ENCODE results near the gene TOP3A.

DNA sequence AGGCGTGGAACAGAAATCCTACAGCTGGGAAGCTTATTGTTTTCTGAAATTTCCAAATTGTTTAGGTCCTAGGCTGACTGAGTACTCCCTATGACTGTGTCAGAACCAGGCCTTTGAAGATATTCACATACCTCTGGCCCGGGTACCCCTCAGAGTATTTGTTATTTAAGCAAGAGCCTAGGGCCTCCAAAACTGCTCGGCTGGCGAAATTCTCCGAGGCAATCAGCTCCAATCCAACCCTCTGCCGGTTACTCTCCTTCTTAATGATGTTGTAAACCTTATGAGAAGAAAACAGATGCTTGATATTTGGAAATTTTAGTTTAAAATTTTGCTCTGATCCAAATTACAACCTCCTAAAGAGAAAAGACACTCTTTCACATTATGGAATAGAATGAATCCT lies 38.7 kb upstream of the TOP3A start:
- no peak for TF ChIP-seq POLR2A (IDR thresholded peaks at IDR 0.05)
- TF ChIP-seq, protein P1, sequence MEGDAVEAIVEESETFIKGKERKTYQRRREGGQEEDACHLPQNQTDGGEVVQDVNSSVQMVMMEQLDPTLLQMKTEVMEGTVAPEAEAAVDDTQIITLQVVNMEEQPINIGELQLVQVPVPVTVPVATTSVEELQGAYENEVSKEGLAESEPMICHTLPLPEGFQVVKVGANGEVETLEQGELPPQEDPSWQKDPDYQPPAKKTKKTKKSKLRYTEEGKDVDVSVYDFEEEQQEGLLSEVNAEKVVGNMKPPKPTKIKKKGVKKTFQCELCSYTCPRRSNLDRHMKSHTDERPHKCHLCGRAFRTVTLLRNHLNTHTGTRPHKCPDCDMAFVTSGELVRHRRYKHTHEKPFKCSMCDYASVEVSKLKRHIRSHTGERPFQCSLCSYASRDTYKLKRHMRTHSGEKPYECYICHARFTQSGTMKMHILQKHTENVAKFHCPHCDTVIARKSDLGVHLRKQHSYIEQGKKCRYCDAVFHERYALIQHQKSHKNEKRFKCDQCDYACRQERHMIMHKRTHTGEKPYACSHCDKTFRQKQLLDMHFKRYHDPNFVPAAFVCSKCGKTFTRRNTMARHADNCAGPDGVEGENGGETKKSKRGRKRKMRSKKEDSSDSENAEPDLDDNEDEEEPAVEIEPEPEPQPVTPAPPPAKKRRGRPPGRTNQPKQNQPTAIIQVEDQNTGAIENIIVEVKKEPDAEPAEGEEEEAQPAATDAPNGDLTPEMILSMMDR (IDR thresholded peaks at IDR 0.05), result no peak
